ENCODE measurements around the gene ABHD14A.

- TF ChIP-seq EZH2 (IDR thresholded peaks at IDR 0.05): no peak
- TF ChIP-seq POLR2AphosphoS5 (IDR thresholded peaks at IDR 0.05; ENCODE audit: borderline replicate concordance, low read depth, low read length): no peak
- no peak for TF ChIP-seq FOXP2 (optimal IDR thresholded peaks at IDR 0.05; ENCODE audit: control extremely low read depth, extremely low read length, insufficient read depth)
Observed at GRCh38 chr3:51982352-51982837, 7.5 kb downstream of the ABHD14A start.

All from SK-N-MC (cell line).